GM12878 (cell line): Measurements from ENCODE around the gene PRKAR1A. TPM values are rescaled to one million over a fixed set of nuclear protein-coding genes. Genes with fewer than 3 reads are reported as not detected.
"Not testable (repeated sequence)": the region's sequence is repeated elsewhere in the genome, so short reads cannot be mapped to it uniquely, and the experiment has no call there.

Source experiments
- ATAC-seq: fragments of 200-7000 bp; cut with Tn5 transposase; 3 replicates; pipeline ENCODE4 v1.9.1; 2020; ENCODE audit warnings: mild to moderate bottlenecking, moderate library complexity
- BruUV-seq: library from RNA; stranded (reverse); fragments of 400-500 nt; replicated peaks from 2 replicates; lab custom pipeline; 2021; lab: Mats Ljungman, UMichigan
- CTCF ChIA-PET: fragments of 300-600 bp; sonication (Branson Sonifier 250); formaldehyde crosslinking; extraction: SDS; loops from one replicate; lab custom pipeline; 2021; ENCODE audit warnings: inconsistent platforms; lab: Yijun Ruan, JAX
- POLR2A ChIA-PET: fragments of 350-600 bp; formaldehyde crosslinking; extraction: SDS; loops from one replicate; lab custom pipeline; 2021; ENCODE audit warnings: inconsistent platforms; lab: Charles Lee
- RAD21 ChIA-PET: fragments of 300-600 bp; sonication (Branson Sonifier 250); formaldehyde crosslinking; loops from one replicate; lab custom pipeline; 2023; ENCODE audit warnings: antibody characterized with exemption; ENCODE audit not compliant: unreplicated experiment; lab: Charles Lee
- SMC1A ChIA-PET: fragments of 300-600 bp; sonication (Branson Sonifier 250); formaldehyde crosslinking; loops from one replicate; lab custom pipeline; 2023; ENCODE audit not compliant: unreplicated experiment, uncharacterized antibody; lab: Charles Lee
- DNase-seq: peaks from one replicate; pipeline ENCODE4 v3.0.0-alpha.2; 2011; ENCODE audit warnings: low read depth, low spot score
- FAIRE-seq: peaks from 3 replicates; lab custom pipeline; 2011; peaks lifted over from hg19 to GRCh38; lab: Jason Lieb, UNC
- H2AFZ ChIP-seq: 2 replicates; pipeline ENCODE4 v1.6.0; 2011; ENCODE audit warnings: low read depth, low read length, control low read depth; ENCODE audit not compliant: control insufficient read depth
- H3K27ac ChIP-seq: 2 replicates; pipeline ENCODE4 v1.5.1; 2011; ENCODE audit warnings: control low read depth; ENCODE audit not compliant: control insufficient read depth, insufficient read depth
- H3K27me3 ChIP-seq, 2 experiments: replicated peaks in 1 of 2; 2 replicates each; pipeline versions ENCODE4 v1.6.0 to v1.6.1; 2011; ENCODE audit warnings: low read length in 1 of 2; ENCODE audit not compliant: control insufficient read depth in 2 of 2, insufficient read depth in 2 of 2
- H3K36me3 ChIP-seq, 2 experiments: 2 replicates each; pipeline ENCODE4 v1.5.1; 2011; ENCODE audit warnings: low read length in 1 of 2; ENCODE audit not compliant: control insufficient read depth in 2 of 2, insufficient read depth in 2 of 2
- H3K4me1 ChIP-seq: 2 replicates; pipeline ENCODE4 v1.6.1; 2011; ENCODE audit warnings: mild to moderate bottlenecking, low read length, moderate library complexity, mixed read lengths; ENCODE audit not compliant: control insufficient read depth, insufficient read depth
- H3K4me2 ChIP-seq: 2 replicates; pipeline ENCODE4 v1.6.0; 2011; ENCODE audit warnings: control low read depth; ENCODE audit not compliant: control insufficient read depth, insufficient read depth
- H3K4me3 ChIP-seq: fragments of 200-600 bp; sonication (generic); 2 replicates; pipeline ENCODE4 v1.5.1; 2016
- H3K79me2 ChIP-seq: 2 replicates; pipeline ENCODE4 v1.6.0; 2011; ENCODE audit warnings: low read length; ENCODE audit not compliant: control insufficient read depth, insufficient read depth
- H3K9ac ChIP-seq: 2 replicates; pipeline ENCODE4 v1.8.0; 2011; ENCODE audit warnings: low read length, control low read depth, mixed read lengths; ENCODE audit not compliant: control insufficient read depth, insufficient read depth
- H3K9me3 ChIP-seq: replicated peaks from 3 replicates; pipeline ENCODE4 v1.5.1; 2011; ENCODE audit warnings: mild to moderate bottlenecking, low read length; ENCODE audit not compliant: control insufficient read depth, insufficient read depth
- H4K20me1 ChIP-seq: 2 replicates; pipeline ENCODE4 v1.6.0; 2011; ENCODE audit not compliant: control insufficient read depth, insufficient read depth
- CHD4 ChIP-seq: fragments of 200-600 bp; sonication (generic); IDR thresholded peaks from 2 replicates; pipeline ENCODE4 v1.6.1; 2016; ENCODE audit warnings: mild to moderate bottlenecking
- HCFC1 ChIP-seq: fragments of 150-350 bp; IDR thresholded peaks from 2 replicates; pipeline ENCODE4 v1.6.1; 2014; ENCODE audit warnings: low read length
- PAX8 ChIP-seq: fragments of 450-650 bp; IDR thresholded peaks from 2 replicates; pipeline ENCODE4 v1.6.1; 2017; ENCODE audit warnings: mild to moderate bottlenecking, moderate library complexity
- WGBS: methylation state at CpG from one replicate; pipeline ENCODE4 v1.1.6; 2016; ENCODE audit warnings: low lambda C conversion rate; ENCODE audit not compliant: insufficient replicate concordance, insufficient coverage; ENCODE audit errors: missing lambda C conversion rate; 5-methylcytosine and 5-hydroxymethylcytosine counted together
- in situ Hi-C: fragments of 300-500 bp; cut with MboI; formaldehyde crosslinking; loops from 9 replicates; pipeline ENCODE4 v1.14.3; 2018; ENCODE audit warnings: mixed read lengths
- intact Hi-C: fragments of 100-400 bp; cut with micrococcal nuclease; formaldehyde crosslinking; loops from one replicate; pipeline ENCODE4 v1.14.2; 2022; ENCODE audit not compliant: unreplicated experiment
- polyA plus RNA-seq, 11 experiments: library from polyadenylated mRNA; depleted of rRNA in 4 of 11; unstranded in 6 of 11; stranded (reverse) in 5 of 11; fragments of >200 nt; fragmentation: Nextera tagmentation in 4 of 11; fragmentation: Illumina TruSeq in 1 of 11; extraction: Ambion mirVana in 4 of 11; extraction: Trizol in 1 of 11; gene quantifications; 1 replicate in 1 of 11; 2 replicates in 10 of 11; pipeline versions ENCODE4 v1.2.1 to v1.2.3, GENCODE V29; 2011 to 2016; ENCODE audit warnings: inconsistent platforms in 2 of 11, missing spikeins in 2 of 11, low read depth in 1 of 11
- total RNA-seq, 4 experiments: library from RNA; depleted of rRNA in 3 of 4; stranded (reverse); fragments of >200 nt in 3 of 4; fragmentation: Illumina TruSeq in 1 of 4; extraction: Trizol in 1 of 4; gene quantifications; 2 replicates each; pipeline versions ENCODE4 v1.2.1 to v1.2.3, GENCODE V29; 2013 to 2021

Gene PRKAR1A
- total and polyA plus RNA-seq, 10 of the 15 experiments (the other 5 are each of a cell fraction or from before 2014, with no cell fraction given) = 29.1 to 200 (median 125) TPM

DNA sequence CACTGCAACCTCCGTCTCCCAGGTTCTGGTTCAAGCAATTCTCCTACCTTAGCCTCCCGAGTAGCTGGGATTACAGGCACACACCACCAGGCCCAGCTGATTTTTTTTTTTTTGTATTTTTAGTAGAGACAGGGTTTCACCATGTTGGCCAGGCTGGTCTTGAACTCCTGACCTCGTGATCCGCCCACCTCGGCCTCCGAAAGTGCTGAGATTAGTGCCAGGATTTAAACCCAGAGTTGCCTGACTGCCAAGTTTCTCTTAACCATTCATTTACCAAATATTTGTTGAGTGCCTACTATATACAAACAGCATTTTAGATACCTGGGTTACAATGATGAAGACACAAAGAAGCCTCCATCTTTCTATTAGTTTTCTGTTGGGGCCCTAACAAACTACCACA is 70.6 kb downstream of the PRKAR1A start:
- CTCF ChIA-PET = not testable (repeated sequence)

DNA sequence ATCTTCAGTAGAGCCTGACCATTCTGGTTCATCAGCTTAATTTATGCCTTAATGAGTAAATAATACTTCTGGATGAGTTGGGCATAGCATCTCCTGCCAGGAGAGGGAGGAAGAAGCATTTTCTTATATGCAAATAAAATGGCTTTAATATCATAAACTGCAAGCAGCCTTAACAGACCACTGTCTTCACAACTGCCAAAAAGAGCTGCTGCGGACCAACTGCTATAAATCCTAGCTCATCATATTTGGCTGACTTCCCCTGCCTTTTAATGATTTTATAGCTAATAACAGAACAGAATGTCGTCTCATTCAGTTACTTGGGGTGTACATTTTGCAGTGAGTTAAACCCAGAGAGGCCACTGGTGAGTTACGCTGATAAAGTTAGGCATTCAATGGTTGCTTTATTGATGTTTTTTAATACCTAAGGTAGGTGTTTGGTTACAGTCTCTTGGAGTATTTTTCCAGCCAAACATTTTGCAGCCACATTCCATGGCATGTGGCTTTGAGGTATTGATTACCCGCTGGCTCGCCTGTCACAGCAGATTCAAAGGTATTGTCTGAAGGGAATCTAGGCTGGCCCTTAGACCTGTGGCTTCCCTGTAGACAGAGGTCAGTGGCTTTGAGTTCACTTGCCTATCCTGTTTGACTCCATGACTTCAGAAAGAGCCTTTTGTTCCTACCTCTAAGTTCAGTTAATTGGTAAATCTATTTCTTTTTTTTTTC is 72.5 kb downstream of the PRKAR1A start:
- ChIA-PET POLR2A (interaction anchor here (0.9 kb wide), 1 partner anchor 50 kb away, joined by 3 read pairs; no protein-coding TSS in a partner anchor), SMC1A (no interaction called here), RAD21 (no interaction called here)
- Histone ChIP-seq H4K20me1 (no peaks in the 10 kb centered on the region), H3K4me3 (no peak overlapping the region), H3K9ac (no peak overlapping the region), H3K79me2 (no peaks in the 10 kb centered on the region), H3K36me3 (no peaks in the 10 kb centered on the region), H3K27ac (no peak overlapping the region)
- intact Hi-C loops = no loop called here
- no TSS peak for BruUV-seq
- no peak for DNase-seq
- TF ChIP-seq PAX8 (no peak), HCFC1 (no peak), CHD4 (no peak)
- TF ChIP-seq, all 136 proteins: peak for 0
- H3K4me2 ChIP-seq = no peak overlapping the region
- WGBS = 38% methylated on average over 5 of the region's 5 CpGs
- H2AFZ ChIP-seq = no peak overlapping the region
- in situ Hi-C loops = no loop called here
- no peak for ATAC-seq
- FAIRE-seq = no peak
- CTCF ChIA-PET = interaction anchor here (0.7 kb wide), 1 partner anchor 117 kb away, joined by 3 read pairs; no protein-coding TSS in a partner anchor
- H3K27me3 ChIP-seq = no peaks in the 10 kb centered on the region
- no peaks in the 10 kb centered on the region for H3K4me1 ChIP-seq
- no peaks in the 10 kb centered on the region; the same call in 2 of the 3 replicates for H3K9me3 ChIP-seq

More for the DNA sequence above, 70.6 kb downstream of the PRKAR1A start:
- H3K27me3 ChIP-seq, DNase-seq, H3K4me2 ChIP-seq, POLR2A ChIA-PET, H3K9ac ChIP-seq, H3K27ac ChIP-seq, H3K36me3 ChIP-seq, intact Hi-C loops, ATAC-seq, H3K9me3 ChIP-seq, H4K20me1 ChIP-seq, SMC1A ChIA-PET, H3K79me2 ChIP-seq, H2AFZ ChIP-seq, in situ Hi-C loops, H3K4me3 ChIP-seq, FAIRE-seq, H3K4me1 ChIP-seq, RAD21 ChIA-PET, BruUV-seq: not testable (repeated sequence)
- WGBS = 30% methylated on average over 6 of the region's 6 CpGs
